Activated naive CD8-positive, alpha-beta T cell treated with anti-CD3 and anti-CD28 coated beads, Interleukin-2, amount 50 U/mL, for 24 hours (primary cell): ENCODE data around the gene LDB1.

Source experiments
- ATAC-seq: fragments of 150-1000 bp; cut with Tn5 transposase; one replicate; pipeline ENCODE4 v1.10.0; 2021
- DNase-seq: peaks from one replicate; pipeline ENCODE4 v3.0.0; 2021
- H3K27ac Mint-ChIP-seq: one replicate; pipeline ENCODE4 v1.8.0; 2021; ENCODE audit warnings: mild to moderate bottlenecking, mixed read lengths
- H3K27me3 Mint-ChIP-seq: one replicate; pipeline ENCODE4 v1.8.0; 2021; ENCODE audit warnings: mixed read lengths
- H3K36me3 Mint-ChIP-seq: one replicate; pipeline ENCODE4 v1.8.0; 2021; ENCODE audit warnings: low read depth, mixed read lengths
- H3K4me1 Mint-ChIP-seq: one replicate; pipeline ENCODE4 v1.8.0; 2021; ENCODE audit warnings: mixed read lengths
- H3K4me3 Mint-ChIP-seq: one replicate; pipeline ENCODE4 v1.8.0; 2021; ENCODE audit warnings: mild to moderate bottlenecking, moderate library complexity, mixed read lengths
- H3K9me3 Mint-ChIP-seq: one replicate; pipeline ENCODE4 v1.8.0; 2021; ENCODE audit warnings: mixed read lengths

LDB1 gene

GRCh38 chr10:102112210-102112817 is 7.9 kb downstream of the LDB1 start:
- Mint-ChIP-seq H3K36me3 (peaks cover 26% of the 10 kb centered on the region), H3K27ac (peak overlapping the region; percentile 22), H3K9me3 (no peaks in the 10 kb centered on the region), H3K27me3 (no peaks in the 10 kb centered on the region), H3K4me3 (peak overlapping the region; percentile 85), H3K4me1 (peaks cover 44% of the 10 kb centered on the region)
- ATAC-seq, result no peak
- DNase-seq, result no peak

GRCh38 chr10:102111276-102111675 is 8.9 kb downstream of the LDB1 start:
- H3K36me3 Mint-ChIP-seq, result peaks cover 27% of the 10 kb centered on the region
- no peaks in the 10 kb centered on the region for H3K27me3 Mint-ChIP-seq
- no peak for DNase-seq
- peaks cover 33% of the 10 kb centered on the region for H3K4me1 Mint-ChIP-seq
- H3K27ac Mint-ChIP-seq, result no peak overlapping the region
- ATAC-seq, result no peak
- no peaks in the 10 kb centered on the region for H3K9me3 Mint-ChIP-seq
- no peak overlapping the region for H3K4me3 Mint-ChIP-seq

GRCh38 chr10:102109166-102110116 is 10.7 kb downstream of the LDB1 start:
- Mint-ChIP-seq H3K27ac (no peak overlapping the region), H3K4me3 (no peak overlapping the region), H3K4me1 (peaks cover 31% of the 10 kb centered on the region), H3K36me3 (peaks cover 34% of the 10 kb centered on the region), H3K27me3 (no peaks in the 10 kb centered on the region), H3K9me3 (no peaks in the 10 kb centered on the region)
- ATAC-seq (no peak), DNase-seq (no peak)

GRCh38 chr10:102106998-102107397 is 13.2 kb downstream of the LDB1 start:
- ATAC-seq, result no peak
- Mint-ChIP-seq H3K27ac (no peak overlapping the region), H3K27me3 (no peaks in the 10 kb centered on the region), H3K36me3 (peaks cover 32% of the 10 kb centered on the region), H3K4me1 (peaks cover 14% of the 10 kb centered on the region), H3K9me3 (no peaks in the 10 kb centered on the region), H3K4me3 (no peak overlapping the region)
- no peak for DNase-seq

- no peaks in the 10 kb centered on the region for H3K9me3 Mint-ChIP-seq
- DNase-seq (no peak), ATAC-seq (no peak)
- no peaks in the 10 kb centered on the region for H3K27me3 Mint-ChIP-seq
- H3K4me1 Mint-ChIP-seq, result peaks cover 12% of the 10 kb centered on the region
- no peak overlapping the region for H3K4me3 Mint-ChIP-seq
- H3K36me3 Mint-ChIP-seq, result peaks cover 14% of the 10 kb centered on the region
- no peak overlapping the region for H3K27ac Mint-ChIP-seq
Observed at GRCh38 chr10:102102421-102102820, 17.7 kb downstream of the LDB1 start.

GRCh38 chr10:102101152-102101551 is 19.0 kb downstream of the LDB1 start:
- ATAC-seq (no peak), DNase-seq (no peak)
- H3K9me3 Mint-ChIP-seq, result no peaks in the 10 kb centered on the region
- peaks cover 12% of the 10 kb centered on the region for H3K36me3 Mint-ChIP-seq
- no peak overlapping the region for H3K27ac Mint-ChIP-seq
- H3K4me3 Mint-ChIP-seq, result no peak overlapping the region
- peaks cover 11% of the 10 kb centered on the region for H3K4me1 Mint-ChIP-seq
- H3K27me3 Mint-ChIP-seq, result no peaks in the 10 kb centered on the region

GRCh38 chr10:102096449-102096848 is 23.7 kb downstream of the LDB1 start:
- DNase-seq, result no peak
- Mint-ChIP-seq H3K27ac (no peak overlapping the region), H3K4me1 (no peaks in the 10 kb centered on the region), H3K36me3 (peaks cover 6% of the 10 kb centered on the region), H3K4me3 (no peak overlapping the region), H3K9me3 (no peaks in the 10 kb centered on the region), H3K27me3 (no peaks in the 10 kb centered on the region)
- ATAC-seq, result no peak

- no peak for ATAC-seq
Observed at GRCh38 chr10:102090772-102091171, 29.4 kb downstream of the LDB1 start.

GRCh38 chr10:102086196-102086595 is 34.0 kb downstream of the LDB1 start:
- H3K9me3 Mint-ChIP-seq, result no peaks in the 10 kb centered on the region
- ATAC-seq (no peak), DNase-seq (no peak)
- no peak overlapping the region for H3K27ac Mint-ChIP-seq
- no peak overlapping the region for H3K4me3 Mint-ChIP-seq
- no peaks in the 10 kb centered on the region for H3K4me1 Mint-ChIP-seq
- H3K27me3 Mint-ChIP-seq, result no peaks in the 10 kb centered on the region
- no peaks in the 10 kb centered on the region for H3K36me3 Mint-ChIP-seq

More at GRCh38 chr10:102090772-102091171, 29.4 kb downstream of the LDB1 start:
- no peak overlapping the region for H3K27ac Mint-ChIP-seq
- H3K4me1 Mint-ChIP-seq, result no peaks in the 10 kb centered on the region
- no peaks in the 10 kb centered on the region for H3K36me3 Mint-ChIP-seq
- H3K9me3 Mint-ChIP-seq, result no peaks in the 10 kb centered on the region
- no peak overlapping the region for H3K4me3 Mint-ChIP-seq
- no peaks in the 10 kb centered on the region for H3K27me3 Mint-ChIP-seq
- DNase-seq, result no peak

GRCh38 chr10:102085336-102085735 is 34.8 kb downstream of the LDB1 start:
- no peaks in the 10 kb centered on the region for H3K36me3 Mint-ChIP-seq
- no peak overlapping the region for H3K27ac Mint-ChIP-seq
- no peak for DNase-seq
- ATAC-seq, result no peak
- no peaks in the 10 kb centered on the region for H3K4me1 Mint-ChIP-seq
- no peaks in the 10 kb centered on the region for H3K27me3 Mint-ChIP-seq
- no peaks in the 10 kb centered on the region for H3K9me3 Mint-ChIP-seq
- no peak overlapping the region for H3K4me3 Mint-ChIP-seq

- Mint-ChIP-seq H3K27ac (no peak overlapping the region), H3K4me1 (no peaks in the 10 kb centered on the region), H3K4me3 (no peak overlapping the region), H3K9me3 (no peaks in the 10 kb centered on the region), H3K27me3 (no peaks in the 10 kb centered on the region), H3K36me3 (no peaks in the 10 kb centered on the region)
- ATAC-seq (no peak), DNase-seq (no peak)
Observed at GRCh38 chr10:102083541-102083940, 36.6 kb downstream of the LDB1 start.

GRCh38 chr10:102072673-102073527 is 47.3 kb downstream of the LDB1 start:
- ATAC-seq (peak; percentile 88), DNase-seq (peak; percentile 83)
- H3K27ac Mint-ChIP-seq, result no peak overlapping the region
- H3K27me3 Mint-ChIP-seq, result no peaks in the 10 kb centered on the region
- H3K36me3 Mint-ChIP-seq, result no peaks in the 10 kb centered on the region
- no peaks in the 10 kb centered on the region for H3K4me1 Mint-ChIP-seq
- H3K9me3 Mint-ChIP-seq, result no peaks in the 10 kb centered on the region
- no peak overlapping the region for H3K4me3 Mint-ChIP-seq

- Mint-ChIP-seq H3K27ac (no peak overlapping the region), H3K36me3 (no peaks in the 10 kb centered on the region), H3K9me3 (no peaks in the 10 kb centered on the region), H3K27me3 (no peaks in the 10 kb centered on the region), H3K4me3 (no peak overlapping the region), H3K4me1 (peaks cover 22% of the 10 kb centered on the region)
- DNase-seq (no peak), ATAC-seq (no peak)
Observed at GRCh38 chr10:102069071-102069470, 51.1 kb downstream of the LDB1 start.

GRCh38 chr10:102068216-102068615 is 52.0 kb downstream of the LDB1 start:
- DNase-seq (no peak), ATAC-seq (no peak)
- H3K36me3 Mint-ChIP-seq, result no peaks in the 10 kb centered on the region
- no peaks in the 10 kb centered on the region for H3K27me3 Mint-ChIP-seq
- H3K4me3 Mint-ChIP-seq, result no peak overlapping the region
- H3K27ac Mint-ChIP-seq, result no peak overlapping the region
- peaks cover 24% of the 10 kb centered on the region for H3K4me1 Mint-ChIP-seq
- no peaks in the 10 kb centered on the region for H3K9me3 Mint-ChIP-seq
